ENCODE results near the gene COL4A4.

The COL4A4 gene

GRCh38 chr2:227097495-227098161, 66.4 kb downstream of the COL4A4 start:
- no peaks in the 10 kb centered on the region for H3K9me3 ChIP-seq (ENCODE audit: control insufficient read depth, insufficient read depth, low read depth, low read length)
- H3K27ac ChIP-seq (ENCODE audit: extremely low read depth, low read depth, low read length), result no peak overlapping the region
- H3K4me3 ChIP-seq (ENCODE audit: low read depth, low read length), result no peak overlapping the region
- no peak for TF ChIP-seq HOXA7 (CRISPR knock-in tag; IDR thresholded peaks at IDR 0.05; ENCODE audit: borderline replicate concordance)
- no peak for TF ChIP-seq MZF1 (tag by site-specific recombination; IDR thresholded peaks at IDR 0.05; ENCODE audit: borderline replicate concordance)
- TF ChIP-seq ZBTB7A (tag by site-specific recombination; IDR thresholded peaks at IDR 0.05; ENCODE audit: low read depth), result no peak
- TF ChIP-seq ZNF548 (tag by site-specific recombination; IDR thresholded peaks at IDR 0.05), result no peak
- TF ChIP-seq ZNF658 (tag by site-specific recombination; IDR thresholded peaks at IDR 0.05), result no peak
- no peak for TF ChIP-seq ZNF362 (tag by site-specific recombination; IDR thresholded peaks at IDR 0.05)
- no peak for TF ChIP-seq ZIC2 (tag by site-specific recombination; IDR thresholded peaks at IDR 0.05)
- TF ChIP-seq ZNF335 (tag by site-specific recombination; conservative IDR thresholded peaks at IDR 0.05), result no peak
- no peak for TF ChIP-seq TCF7L2 (IDR thresholded peaks at IDR 0.05; ENCODE audit: borderline replicate concordance, low read depth, low read length)
- H3K4me1 ChIP-seq (ENCODE audit: control insufficient read depth, insufficient read depth, low read length), result no peaks in the 10 kb centered on the region
- H3K36me3 ChIP-seq (ENCODE audit: control insufficient read depth in 2 of 2, insufficient read depth in 1 of 2, low read length in 2 of 2), result no peaks in the 10 kb centered on the region
- POLR2A ChIA-PET, result no interaction called here
- CTCF ChIA-PET, result interaction anchor here (1.0 to 1.4 kb wide), 2 partner anchors 9 kb away, joined by 3 to 4 read pairs; no protein-coding TSS in a partner anchor

- CTCF ChIA-PET, result interaction anchor here (0.6 kb wide), 2 partner anchors 120 to 272 kb away, joined by 3 read pairs; no protein-coding TSS in a partner anchor
- POLR2A ChIA-PET, result no interaction called here
- Histone ChIP-seq H3K4me3 (ENCODE audit: low read depth, low read length) (no peak overlapping the region), H3K36me3 (ENCODE audit: control insufficient read depth in 2 of 2, insufficient read depth in 1 of 2, low read length in 2 of 2) (no peaks in the 10 kb centered on the region), H3K4me1 (ENCODE audit: control insufficient read depth, insufficient read depth, low read length) (no peaks in the 10 kb centered on the region), H3K9me3 (ENCODE audit: control insufficient read depth, insufficient read depth, low read depth, low read length) (no peaks in the 10 kb centered on the region), H3K27ac (ENCODE audit: extremely low read depth, low read depth, low read length) (no peak overlapping the region)
- TF ChIP-seq ZEB2 (tag by site-specific recombination; IDR thresholded peaks at IDR 0.05) (no peak), ZNF530 (tag by site-specific recombination; IDR thresholded peaks at IDR 0.05; ENCODE audit: low read depth) (no peak), ZNF324 (tag by site-specific recombination; IDR thresholded peaks at IDR 0.05) (no peak), ZIC2 (tag by site-specific recombination; IDR thresholded peaks at IDR 0.05) (no peak)
Measured at GRCh38 chr2:227095346-227095745, 68.7 kb downstream of the COL4A4 start.

GRCh38 chr2:227082286-227082685, 81.7 kb downstream of the COL4A4 start:
- POLR2A ChIA-PET, result no interaction called here
- Histone ChIP-seq H3K9me3 (ENCODE audit: control insufficient read depth, insufficient read depth, low read depth, low read length) (no peaks in the 10 kb centered on the region), H3K4me1 (ENCODE audit: control insufficient read depth, insufficient read depth, low read length) (no peaks in the 10 kb centered on the region), H3K27ac (ENCODE audit: extremely low read depth, low read depth, low read length) (no peak overlapping the region), H3K36me3 (ENCODE audit: control insufficient read depth in 2 of 2, insufficient read depth in 1 of 2, low read length in 2 of 2) (peaks cover 0 to 2% of the 10 kb centered on the region in 2 experiments; a peak in 1 of 3 replicates), H3K4me3 (ENCODE audit: low read depth, low read length) (no peak overlapping the region)
- TF ChIP-seq CTCF (tag by site-specific recombination; IDR thresholded peaks at IDR 0.05) (no peak), ZBTB8A (tag by site-specific recombination; IDR thresholded peaks at IDR 0.05) (no peak), ZNF23 (tag by site-specific recombination; IDR thresholded peaks at IDR 0.05; ENCODE audit: borderline replicate concordance) (no peak), ZNF302 (tag by site-specific recombination; IDR thresholded peaks at IDR 0.05; ENCODE audit: low read depth) (no peak), ZNF580 (tag by site-specific recombination; IDR thresholded peaks at IDR 0.05) (no peak), ZNF274 (IDR thresholded peaks at IDR 0.05; ENCODE audit: low read length) (no peak), ZNF274 (tag by site-specific recombination; IDR thresholded peaks at IDR 0.05; ENCODE audit: borderline replicate concordance) (no peak), ZNF596 (tag by site-specific recombination; IDR thresholded peaks at IDR 0.05) (no peak), ZNF664 (tag by site-specific recombination; IDR thresholded peaks at IDR 0.05) (no peak), ZNF24 (tag by site-specific recombination; IDR thresholded peaks at IDR 0.05) (no peak), ZBTB17 (tag by site-specific recombination; IDR thresholded peaks at IDR 0.05) (no peak), ZNF16 (tag by site-specific recombination; IDR thresholded peaks at IDR 0.05; ENCODE audit: low read depth) (no peak), ZNF214 (tag by site-specific recombination; IDR thresholded peaks at IDR 0.05; ENCODE audit: borderline replicate concordance) (no peak)
- CTCF ChIA-PET, result no interaction called here

Data from HEK293 (cell line).